Body of pancreas (tissue), 4 donors: Measurements from ENCODE around the gene SUN1.

Experiments used
- POLR2A ChIP-seq, 3 donors: fragments of 450-650 bp; IDR thresholded peaks; one replicate each; pipeline ENCODE4 v1.6.1; 2016; ENCODE audit warnings: antibody characterized with exemption in 3 of 3, mild to moderate bottlenecking in 2 of 3
- TF ChIP-seq, protein P1 (sequence below), 7 experiments: fragments of 450-650 bp in 4 of 7; fragments of 200-600 bp in 3 of 7; sonication (generic) in 3 of 7; IDR thresholded peaks; one replicate each; pipeline ENCODE4 v1.5.1; 2016 to 2019; ENCODE audit warnings: antibody characterized with exemption in 7 of 7

GRCh38 chr7:898855-899681, 66.8 kb downstream of the SUN1 start:
- TF ChIP-seq, protein P1, sequence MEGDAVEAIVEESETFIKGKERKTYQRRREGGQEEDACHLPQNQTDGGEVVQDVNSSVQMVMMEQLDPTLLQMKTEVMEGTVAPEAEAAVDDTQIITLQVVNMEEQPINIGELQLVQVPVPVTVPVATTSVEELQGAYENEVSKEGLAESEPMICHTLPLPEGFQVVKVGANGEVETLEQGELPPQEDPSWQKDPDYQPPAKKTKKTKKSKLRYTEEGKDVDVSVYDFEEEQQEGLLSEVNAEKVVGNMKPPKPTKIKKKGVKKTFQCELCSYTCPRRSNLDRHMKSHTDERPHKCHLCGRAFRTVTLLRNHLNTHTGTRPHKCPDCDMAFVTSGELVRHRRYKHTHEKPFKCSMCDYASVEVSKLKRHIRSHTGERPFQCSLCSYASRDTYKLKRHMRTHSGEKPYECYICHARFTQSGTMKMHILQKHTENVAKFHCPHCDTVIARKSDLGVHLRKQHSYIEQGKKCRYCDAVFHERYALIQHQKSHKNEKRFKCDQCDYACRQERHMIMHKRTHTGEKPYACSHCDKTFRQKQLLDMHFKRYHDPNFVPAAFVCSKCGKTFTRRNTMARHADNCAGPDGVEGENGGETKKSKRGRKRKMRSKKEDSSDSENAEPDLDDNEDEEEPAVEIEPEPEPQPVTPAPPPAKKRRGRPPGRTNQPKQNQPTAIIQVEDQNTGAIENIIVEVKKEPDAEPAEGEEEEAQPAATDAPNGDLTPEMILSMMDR (IDR thresholded peaks at IDR 0.05), result no peak
- no peak for TF ChIP-seq POLR2A (IDR thresholded peaks at IDR 0.05)
